Measurements from ENCODE around the gene DACT1. TPM values are rescaled to one million over a fixed set of nuclear protein-coding genes. Genes with fewer than 3 reads are reported as not detected.

DACT1 gene, protein sequence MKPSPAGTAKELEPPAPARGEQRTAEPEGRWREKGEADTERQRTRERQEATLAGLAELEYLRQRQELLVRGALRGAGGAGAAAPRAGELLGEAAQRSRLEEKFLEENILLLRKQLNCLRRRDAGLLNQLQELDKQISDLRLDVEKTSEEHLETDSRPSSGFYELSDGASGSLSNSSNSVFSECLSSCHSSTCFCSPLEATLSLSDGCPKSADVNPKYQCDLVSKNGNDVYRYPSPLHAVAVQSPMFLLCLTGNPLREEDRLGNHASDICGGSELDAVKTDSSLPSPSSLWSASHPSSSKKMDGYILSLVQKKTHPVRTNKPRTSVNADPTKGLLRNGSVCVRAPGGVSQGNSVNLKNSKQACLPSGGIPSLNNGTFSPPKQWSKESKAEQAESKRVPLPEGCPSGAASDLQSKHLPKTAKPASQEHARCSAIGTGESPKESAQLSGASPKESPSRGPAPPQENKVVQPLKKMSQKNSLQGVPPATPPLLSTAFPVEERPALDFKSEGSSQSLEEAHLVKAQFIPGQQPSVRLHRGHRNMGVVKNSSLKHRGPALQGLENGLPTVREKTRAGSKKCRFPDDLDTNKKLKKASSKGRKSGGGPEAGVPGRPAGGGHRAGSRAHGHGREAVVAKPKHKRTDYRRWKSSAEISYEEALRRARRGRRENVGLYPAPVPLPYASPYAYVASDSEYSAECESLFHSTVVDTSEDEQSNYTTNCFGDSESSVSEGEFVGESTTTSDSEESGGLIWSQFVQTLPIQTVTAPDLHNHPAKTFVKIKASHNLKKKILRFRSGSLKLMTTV
- 269 TPM for total RNA-seq

DNA sequence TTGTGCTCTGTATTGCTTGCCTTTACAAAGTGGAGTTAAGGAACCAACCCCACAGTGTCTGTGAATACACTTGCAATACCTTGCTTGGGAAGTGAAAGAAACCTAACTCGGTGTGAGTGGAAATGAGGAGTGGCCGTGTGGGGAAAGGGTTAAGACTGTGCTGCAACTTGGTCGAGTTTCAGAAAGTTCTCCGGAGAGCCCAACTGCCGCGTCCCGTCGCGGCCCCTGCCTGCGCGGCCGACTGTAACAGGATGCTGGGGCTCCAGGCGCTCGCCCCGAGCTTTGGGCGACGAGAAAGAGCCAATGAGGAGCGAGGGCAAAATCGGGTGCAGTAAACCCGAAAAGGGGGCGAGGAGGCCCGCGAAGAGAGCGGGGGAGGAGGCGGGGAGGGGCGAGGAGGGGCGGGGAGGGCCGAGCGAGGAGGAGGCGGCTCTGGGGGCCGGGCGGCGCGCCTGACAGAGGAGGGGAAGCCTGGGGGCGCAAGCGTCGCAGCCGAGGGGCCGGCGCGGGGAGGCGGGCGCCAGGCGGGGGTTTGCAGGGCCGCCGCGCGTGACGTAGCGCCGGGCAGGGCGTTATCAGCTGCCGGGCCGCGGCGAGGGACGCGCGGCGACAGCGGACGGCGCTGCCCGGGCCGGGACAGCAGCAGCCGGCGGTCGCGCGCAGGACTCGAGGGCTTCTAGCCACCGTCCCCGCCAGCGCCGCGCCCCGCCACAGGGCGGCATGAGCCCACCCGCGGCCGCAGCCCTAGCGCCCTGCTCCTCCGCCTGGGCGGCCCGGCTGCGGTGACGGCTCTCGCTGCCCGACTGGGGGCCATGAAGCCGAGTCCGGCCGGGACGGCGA, at the start of gene DACT1:
Gene DACT1 (plus strand): TSS at position 572 of the 840 bp plus-strand sequence. CDS start 241 bp downstream, at position 813.

Other genes starting within 250 kb of the DACT1 start
- gene TOMM20L, start 242.0 kb upstream of the DACT1 start, total RNA-seq = not detected
- gene TIMM9, start 210.4 kb upstream of the DACT1 start, total RNA-seq = 21.3 TPM
- gene KIAA0586, start 210.2 kb upstream of the DACT1 start, total RNA-seq = 41.3 TPM